ENCODE data around the gene ADAMTS17.

The ADAMTS17 gene

DNA sequence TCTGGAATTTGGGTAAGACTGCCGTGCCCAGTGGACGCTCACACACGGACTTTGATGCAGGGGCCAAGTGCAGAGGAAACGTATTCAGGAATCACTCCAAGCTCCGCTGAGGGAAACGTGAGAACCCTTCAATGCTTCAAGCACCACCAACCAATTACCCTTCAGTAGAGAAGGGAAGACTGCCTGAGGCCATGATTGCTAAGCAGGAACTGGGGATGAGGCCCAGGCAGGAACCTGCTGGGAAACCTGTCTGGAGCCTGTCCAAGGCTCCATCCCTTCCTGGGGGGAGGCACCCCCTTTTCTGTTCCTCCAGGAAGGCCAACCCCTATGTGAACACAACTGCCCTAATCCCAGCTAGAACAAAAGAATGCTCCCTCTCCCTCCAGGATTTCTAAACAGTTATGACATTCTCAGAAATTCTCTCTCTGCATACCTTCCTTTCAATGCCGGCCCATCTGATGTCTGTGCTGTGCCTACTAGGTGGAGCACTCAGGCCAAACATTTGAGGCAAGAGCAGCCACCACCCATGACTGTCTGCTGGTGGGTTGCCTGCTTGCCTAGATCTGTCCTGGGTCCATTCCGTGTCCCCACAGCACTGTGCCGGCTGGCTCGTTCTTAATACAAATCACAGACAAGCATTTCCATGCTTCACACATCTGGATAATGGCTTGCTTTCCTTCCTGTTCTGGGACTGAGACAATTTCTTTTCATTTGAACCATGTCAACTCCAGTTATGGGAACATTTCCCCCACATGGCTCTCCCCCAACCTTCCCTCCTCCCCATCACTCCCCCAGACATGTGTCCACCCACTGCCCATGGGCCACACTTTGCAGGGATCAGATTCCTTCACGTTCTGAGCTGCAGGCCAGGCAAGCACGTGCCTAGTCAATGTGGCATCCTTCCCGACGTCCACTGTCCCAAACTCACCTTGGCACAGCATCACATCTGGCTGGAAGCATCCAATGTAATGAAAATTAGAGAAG lies 149.4 kb downstream of the ADAMTS17 start:
- DNase-seq: no peak

DNA sequence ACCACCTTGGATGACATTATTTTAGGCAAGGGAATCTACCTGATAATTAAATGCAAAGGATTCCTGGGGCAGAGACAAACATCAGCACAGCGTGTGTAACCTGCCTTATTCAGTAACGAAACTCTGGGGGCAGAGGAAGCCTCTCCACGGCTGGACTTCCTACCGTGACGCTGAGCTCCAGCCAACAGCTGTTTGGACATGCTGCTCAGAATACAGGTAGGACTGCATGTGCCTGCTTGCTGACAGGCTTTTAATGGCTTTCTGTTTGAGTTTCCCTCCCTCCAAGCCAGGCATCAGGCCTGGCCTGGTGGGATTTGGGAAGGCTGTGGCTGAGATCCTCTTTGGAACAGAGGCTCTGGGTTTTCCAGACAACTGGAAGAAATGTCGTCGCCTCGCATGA lies 150.6 kb downstream of the ADAMTS17 start:
- no peak for DNase-seq

DNA sequence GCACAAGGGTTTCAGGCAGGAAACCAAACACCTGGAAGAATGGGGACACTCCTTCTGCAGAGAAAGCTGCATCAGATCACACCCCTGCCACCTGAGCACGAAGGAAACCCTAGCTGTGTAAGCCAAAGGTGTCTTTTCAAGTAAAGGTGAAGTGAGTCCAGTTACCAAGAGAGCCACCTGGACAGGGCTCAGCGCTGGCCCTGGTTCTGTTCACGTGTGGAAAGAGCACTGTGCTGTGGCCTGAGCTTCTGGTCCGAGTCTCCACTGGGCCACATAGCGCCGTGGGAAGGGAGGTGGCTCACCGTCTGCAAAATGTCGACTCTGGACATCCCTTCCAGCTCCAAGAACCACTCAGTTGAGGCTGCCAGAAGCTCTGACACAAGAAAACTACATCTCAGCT lies 151.1 kb downstream of the ADAMTS17 start:
- no peak for DNase-seq

DNA sequence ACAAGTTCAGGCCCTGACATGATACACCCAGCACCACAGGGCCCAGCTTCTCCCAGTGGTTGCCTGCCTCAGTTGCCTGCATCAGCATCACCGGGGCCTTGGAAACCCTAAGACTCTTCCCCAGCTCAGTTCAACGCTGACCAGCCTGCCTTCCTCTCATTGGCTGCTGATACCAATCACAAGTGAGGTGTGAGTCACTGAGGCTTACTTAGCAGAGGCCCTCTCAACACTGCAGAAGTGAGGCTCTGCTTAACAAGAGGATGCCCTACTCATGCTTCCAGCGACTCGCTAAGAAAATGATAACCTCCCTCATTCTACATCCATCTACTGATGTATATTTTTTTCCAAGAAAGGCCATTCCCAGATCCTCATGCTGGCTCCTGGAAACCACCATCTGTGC lies 151.9 kb downstream of the ADAMTS17 start:
- no peak for DNase-seq

DNA sequence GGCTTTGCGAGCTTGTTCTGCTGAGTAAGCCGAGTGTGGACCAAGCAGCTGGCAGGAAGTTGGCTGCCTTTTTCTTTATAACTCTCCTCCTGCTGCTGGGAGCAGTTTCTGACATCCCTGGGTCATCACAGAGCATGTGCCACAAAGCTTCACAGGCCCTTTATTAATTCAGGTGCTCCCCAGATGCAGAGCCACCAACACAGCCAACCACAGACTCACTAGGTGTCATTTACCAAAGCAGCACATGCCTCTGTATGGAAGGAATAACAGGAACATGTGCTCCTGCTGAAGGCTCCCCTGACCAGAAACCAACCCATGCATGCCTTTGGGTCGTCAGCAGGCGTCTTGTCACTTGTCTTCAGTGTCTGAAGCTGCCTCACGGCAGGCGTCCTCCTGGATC lies 152.5 kb downstream of the ADAMTS17 start:
- DNase-seq: no peak

DNA sequence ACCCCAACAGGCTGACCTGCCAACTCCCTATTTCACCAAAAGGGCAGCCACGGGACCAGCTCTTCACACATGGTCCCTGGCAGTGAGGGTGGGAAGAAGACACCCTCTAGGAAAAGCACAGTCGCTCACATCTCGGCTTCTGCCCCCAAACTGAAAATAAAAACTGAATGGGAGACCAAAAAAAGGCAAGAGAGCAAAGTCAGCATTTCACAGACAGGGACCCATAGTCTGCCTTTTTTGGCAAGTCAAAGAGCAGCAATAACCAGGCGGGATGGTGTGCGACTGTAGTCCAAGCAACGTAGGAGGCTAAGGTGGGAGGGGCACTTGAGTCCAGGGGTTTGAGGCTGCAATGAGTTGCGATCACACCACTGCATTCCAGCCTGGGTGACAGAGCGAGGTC lies 154.1 kb downstream of the ADAMTS17 start:
- no peak for DNase-seq

DNA sequence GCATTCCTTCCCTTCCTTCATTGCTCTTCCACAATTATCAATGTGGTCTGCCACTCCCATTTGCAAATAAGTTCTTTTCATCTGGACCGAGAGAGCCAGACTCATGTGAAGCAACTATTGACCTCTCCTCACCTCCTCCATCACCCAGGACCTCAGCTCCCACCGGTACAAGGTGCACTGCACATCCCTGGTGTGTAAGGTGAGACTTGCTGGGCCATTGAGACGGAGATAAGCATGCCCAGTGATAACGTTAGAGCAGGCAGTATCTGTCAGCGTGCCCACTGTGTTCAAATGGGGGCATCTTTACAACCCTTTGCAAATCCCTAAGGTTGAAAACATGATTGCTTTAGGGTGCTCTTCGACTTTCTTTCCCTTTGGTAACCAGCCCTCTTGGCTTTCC lies 154.8 kb downstream of the ADAMTS17 start:
- no peak for DNase-seq

DNA sequence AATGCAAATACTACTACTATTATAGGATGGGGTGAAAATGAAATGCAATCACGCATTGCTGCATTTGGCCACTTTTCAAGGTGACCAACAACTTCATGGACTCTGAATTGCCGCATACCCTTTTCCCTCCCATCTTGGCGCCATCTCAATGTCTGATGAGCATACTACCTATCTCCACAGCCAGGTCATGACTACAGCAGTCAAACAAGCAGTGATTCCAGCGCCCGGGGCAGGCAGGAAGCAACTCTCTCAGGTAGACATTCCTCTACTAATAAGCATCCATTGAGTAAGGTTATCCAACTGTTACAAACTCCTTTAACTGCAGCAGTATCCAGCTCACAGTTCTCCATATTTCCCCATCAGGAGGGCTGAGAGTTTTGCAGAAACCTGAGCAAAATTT lies 155.4 kb downstream of the ADAMTS17 start:
- no peak for DNase-seq

DNA sequence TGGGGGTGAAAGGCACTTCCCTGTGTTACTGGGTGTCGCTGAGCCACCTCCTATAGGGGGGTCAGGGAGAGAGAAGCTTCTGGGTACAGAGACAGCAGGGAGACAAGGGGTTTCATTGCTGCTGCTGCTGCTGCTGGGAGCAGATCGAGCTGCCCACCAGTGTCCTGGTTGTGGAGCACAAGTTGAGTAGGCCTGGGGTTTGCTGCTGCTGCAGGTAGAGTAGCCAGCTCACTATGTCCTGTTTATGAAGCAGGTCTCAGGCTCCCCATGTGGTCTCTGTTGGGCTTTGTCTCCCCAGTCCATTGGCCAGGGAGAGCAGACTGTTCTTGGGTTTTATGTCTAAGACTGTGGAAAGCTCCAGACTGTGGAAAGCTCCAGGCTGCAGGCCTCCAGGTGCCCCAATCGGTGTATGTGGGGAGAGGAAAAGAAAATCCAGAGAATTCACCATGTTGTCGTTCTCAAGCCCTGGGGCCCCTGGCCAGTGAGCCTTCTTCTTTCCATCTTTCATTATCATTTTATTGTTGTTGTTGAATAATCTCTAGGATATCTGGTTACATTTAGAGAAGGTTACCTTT lies 157.8 kb downstream of the ADAMTS17 start:
- DNase-seq: no peak

DNA sequence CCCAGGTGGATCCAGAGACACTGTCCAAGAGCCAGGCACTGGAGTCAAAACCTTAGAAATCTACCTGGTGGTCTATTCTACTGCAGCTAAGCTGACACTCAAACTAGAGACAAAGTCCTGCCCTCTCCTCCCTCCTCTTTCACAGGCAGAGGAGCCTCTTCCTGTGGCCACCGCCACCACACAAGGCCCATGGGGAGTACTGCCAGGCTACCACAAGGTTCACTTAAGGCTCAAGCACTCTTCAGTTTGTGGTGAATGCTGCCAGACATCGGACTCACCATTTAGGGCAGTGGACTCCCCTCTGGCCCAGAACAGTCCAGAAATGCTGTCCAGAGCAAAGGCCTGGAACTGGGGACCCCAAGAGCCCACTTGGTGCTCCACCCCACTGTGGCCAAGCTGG lies 160.9 kb downstream of the ADAMTS17 start:
- no peak for DNase-seq

DNA sequence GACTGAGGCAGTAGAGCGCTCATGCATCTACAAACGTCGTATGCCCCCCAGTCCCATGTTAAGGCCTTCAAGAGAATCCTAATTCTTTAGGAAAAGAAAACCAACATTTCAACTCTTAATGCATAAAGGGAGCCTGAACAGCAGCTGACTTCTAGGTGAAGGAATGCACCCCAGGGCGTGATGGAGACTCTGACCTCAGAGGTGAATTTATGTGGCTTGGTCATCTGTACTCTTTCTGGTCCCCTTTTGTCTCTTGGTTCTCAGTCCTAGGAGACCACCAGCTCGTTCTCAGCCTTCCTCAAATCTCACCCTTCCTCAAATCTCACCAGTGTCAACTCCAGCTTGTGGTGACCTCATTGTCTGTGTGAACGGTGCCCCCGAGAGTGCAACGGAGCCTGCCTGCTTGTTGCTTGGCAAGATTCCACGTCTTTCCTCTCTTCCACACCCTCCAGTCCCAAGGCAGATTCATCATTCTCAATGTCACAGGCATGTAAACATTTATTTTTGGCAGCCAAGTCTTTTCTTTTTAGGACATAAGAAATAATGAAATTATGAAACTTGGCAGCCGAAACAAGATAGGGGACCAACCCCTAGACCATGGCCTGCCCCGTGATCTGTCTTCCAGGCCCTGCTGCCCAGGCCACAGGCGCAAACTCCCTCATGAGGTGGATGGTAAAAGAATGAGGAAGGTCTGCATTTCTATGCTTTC lies 166.2 kb downstream of the ADAMTS17 start:
- no peak for DNase-seq

DNA sequence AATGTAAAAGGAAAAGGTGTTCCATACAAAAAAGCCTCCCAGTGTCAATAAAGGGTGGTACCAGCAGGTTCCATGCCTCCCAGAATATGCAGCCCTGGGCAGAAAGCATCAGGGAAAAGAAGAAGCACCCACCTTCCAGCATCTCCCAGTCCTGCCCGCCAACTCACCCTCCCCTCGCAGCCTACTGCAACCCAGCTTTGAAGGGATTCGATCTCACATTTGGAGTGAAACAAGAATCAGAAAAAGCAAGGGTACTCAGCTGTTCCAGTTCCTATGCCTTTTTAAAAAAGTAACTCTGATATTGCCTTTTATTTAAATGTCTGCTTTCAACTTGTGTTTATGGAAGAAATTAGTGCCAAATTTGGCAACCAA lies 166.9 kb downstream of the ADAMTS17 start:
- no peak for DNase-seq

DNA sequence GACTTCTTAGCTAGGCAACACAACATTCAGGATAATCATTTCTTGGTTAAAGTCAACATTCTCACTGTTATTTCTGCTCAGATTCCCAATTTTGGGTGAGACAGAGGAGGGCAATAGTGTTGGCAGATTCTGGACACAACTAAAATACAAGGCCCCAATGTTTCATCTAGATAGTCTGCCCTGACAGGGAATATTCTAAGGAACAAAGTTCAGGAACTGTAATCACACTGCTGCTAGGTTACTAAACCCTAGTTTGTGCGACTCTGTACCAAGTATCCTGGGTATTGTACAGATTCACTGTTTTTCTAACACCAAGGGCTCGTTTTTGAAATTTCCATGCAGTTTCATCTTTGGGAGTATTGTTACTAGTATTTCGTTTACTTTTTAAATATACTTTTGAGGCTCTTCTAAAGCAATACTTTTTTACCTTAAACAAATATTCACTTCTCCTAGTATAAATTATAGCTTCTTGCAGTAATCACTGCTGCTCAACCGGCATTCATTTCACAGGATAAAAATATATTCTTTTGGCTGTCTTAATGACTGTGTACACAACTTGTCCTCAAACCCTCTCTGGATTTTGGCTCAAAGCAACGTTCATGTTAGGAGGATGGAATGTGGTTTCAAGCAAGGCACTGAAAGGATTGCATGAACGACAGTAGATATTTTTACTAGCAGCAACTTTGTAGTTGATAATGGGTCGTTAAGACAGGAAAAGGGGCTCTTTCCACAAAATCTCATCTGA lies 167.4 kb downstream of the ADAMTS17 start:
- no peak for DNase-seq

DNA sequence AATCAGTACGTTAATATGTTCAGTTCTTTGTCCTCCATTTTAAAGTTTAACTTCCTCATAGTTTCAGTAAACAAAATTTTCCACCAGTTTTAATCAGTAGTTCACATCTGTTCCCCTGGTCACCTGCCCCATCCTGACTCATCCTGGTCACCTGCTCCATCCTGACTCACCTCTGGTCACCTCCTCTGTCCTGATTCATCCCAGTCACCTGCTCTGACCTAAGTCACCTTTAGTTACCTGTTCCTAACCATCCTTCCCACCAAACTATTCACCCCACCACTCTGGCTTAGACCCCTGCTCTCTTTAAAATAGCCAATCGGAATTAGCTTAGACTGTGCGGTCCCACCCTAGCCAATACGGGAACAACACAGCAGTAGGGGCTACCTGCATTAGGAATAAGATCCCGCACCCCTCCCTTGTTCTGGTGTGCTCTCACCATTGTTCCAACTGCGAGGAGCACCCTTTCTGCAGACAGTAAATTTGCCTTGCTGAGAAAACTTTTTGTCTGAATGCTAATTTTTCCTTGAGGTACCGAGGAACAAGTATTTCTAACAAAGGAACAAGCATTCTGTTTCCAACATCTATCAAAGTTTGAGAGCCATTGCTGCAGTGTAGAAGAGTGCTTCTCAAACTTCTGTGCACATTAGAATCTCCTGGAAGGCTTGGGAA lies 169.3 kb downstream of the ADAMTS17 start:
- no peak for DNase-seq

DNA sequence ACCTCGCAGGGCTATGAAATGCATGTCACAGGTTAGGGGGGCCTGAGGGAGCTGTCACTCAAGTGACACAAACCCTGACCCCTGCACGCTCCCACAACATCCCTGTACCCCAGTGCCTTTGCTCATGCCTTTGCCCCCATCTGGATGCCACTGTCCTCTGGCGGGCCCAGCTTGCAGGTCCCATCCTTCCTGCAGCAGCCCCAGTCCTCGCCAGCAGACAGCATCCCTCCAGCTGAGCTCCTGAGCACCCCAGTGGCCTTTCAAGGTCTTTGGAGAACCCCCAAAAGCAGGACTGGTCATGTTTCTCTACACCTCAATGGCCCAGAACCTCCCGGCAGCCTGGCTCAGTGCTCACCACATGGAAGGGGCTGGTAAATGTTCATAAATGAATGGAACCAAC lies 170.4 kb downstream of the ADAMTS17 start:
- no peak for DNase-seq

DNA sequence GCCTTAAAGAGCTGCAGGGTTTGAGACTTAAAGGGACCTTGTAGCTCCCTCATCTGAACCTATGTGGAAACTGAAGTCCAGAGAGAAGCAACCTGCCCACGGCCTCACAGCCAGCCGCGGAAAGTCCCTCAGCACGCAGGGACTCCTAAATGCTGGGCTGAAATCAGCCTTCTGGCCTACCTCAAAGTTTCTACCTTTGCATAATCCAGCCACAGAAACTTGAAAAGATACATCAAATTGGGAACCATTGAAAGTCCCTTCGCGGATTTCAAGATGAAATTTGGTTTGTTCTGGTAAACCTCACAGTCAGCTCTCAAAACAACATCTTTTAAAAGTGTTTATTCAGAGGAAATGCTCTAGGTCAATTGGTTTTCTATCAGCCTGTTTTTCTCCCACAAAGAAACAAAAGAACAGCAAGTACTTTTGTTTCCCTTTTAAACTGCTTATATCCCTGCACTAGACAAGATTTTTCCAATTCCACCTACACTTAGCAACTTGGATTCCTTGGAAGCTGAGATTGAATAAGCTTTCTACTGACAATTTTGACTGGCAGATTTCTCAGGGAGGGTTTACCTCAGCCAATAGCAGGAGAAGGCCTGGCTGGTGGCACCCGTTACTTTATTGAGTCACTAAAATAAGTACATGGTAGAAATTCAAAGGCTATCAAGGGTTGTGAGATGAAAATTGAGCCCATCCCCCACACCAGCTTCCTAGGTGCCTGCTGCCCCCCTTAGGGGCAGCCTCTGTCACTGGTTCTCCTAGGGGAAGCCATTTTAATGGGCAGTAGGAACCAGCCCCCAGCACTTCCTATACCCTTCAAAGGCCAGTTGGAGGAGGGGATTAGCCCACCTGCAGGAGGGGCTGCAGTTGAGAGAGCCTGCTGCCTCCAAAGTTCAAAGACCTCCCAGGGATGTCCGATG lies 171.2 kb downstream of the ADAMTS17 start:
- DNase-seq: no peak

DNA sequence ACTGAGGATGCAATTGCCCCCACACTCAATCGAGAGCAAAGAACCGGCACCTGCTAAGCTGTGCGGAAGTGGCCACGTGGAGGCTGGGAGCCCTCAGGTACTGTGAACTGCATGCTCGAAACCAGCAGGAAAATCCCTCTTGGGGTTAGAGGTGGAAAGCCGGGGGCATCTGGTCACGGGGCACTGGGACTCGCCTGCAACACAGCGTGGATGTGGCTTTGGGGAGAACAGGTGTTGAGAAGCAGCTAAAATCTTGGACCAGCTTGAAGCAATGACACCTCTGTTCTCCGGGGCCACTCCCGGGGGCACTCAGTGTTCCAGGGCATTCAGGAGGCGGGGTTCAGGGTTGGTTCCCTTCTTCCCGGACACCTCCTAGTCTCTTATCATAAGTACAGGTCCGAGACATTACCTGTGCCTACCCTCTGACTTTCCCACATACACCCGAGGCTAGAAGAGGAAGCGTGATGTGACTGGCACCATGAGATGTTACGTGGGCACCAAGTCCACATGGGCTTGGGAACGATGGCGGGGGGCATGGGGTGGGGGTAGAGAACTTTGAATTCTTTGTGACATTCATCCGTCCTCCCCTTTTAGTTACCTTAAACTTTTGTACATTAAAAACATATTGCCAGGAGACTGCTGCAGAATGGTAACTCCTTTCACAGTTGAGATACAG lies 172.0 kb downstream of the ADAMTS17 start:
- DNase-seq: no peak

DNA sequence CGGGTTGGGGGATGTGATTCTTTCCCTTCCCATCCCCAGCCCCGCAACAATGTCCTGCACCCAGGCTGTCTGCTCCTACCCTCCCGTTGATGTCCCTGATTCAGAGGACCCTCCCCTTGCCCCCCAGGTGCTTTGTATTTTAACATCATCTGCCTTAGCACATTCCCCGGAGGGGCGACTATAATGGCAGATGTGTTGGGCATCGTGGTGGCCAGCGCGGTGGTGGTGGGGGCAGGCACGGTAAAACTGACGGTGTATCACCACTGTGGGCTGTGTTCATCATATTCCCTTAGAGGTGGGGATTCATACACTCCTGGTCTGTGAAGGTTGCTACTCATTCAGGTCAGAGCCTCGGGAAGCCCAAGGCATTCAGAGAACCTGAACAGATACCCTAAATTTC lies 173.0 kb downstream of the ADAMTS17 start:
- DNase-seq: no peak

DNA sequence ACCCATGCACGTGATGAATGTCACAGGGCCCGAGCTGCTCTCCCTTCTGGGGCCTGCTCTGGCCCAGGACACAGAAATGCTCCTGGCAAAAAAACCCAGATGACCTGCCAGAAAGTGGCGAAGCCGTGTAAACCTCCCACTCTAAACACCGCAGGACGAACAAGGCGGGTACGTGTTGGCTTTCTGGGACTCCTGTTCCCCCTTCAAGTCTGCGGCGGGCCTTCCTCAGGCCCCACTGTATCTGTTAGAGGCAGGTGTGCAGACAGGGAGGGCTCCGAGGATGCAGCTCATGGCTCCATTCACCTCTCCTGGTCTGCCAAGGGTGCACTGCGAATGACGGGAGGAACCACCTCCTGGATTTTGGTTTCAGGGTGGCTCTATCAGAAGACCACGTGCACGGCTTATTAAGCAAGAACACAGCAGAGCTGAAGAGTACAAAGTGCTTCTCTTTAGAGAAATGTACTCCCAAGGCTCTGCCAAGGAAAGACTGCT lies 173.8 kb downstream of the ADAMTS17 start:
- no peak for DNase-seq

DNA sequence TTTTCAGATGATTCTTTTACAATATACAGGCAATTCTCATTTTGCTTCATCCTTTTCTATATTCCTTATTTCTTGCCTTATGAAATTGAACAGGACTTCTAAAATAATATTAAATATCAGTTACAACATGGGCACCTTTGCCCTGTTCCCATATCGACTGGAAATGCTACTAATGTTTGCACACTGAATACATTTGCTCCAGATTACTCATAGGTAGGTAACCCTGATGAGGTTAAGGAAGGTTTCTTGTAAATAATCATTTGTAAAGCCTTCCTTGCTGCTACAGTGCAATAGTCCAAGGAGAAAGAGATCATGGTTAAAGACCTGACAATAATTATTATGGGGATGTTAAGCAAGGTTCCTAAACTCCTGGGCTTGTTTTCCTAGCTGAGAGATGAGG lies 175.5 kb downstream of the ADAMTS17 start:
- no peak for DNase-seq

DNA sequence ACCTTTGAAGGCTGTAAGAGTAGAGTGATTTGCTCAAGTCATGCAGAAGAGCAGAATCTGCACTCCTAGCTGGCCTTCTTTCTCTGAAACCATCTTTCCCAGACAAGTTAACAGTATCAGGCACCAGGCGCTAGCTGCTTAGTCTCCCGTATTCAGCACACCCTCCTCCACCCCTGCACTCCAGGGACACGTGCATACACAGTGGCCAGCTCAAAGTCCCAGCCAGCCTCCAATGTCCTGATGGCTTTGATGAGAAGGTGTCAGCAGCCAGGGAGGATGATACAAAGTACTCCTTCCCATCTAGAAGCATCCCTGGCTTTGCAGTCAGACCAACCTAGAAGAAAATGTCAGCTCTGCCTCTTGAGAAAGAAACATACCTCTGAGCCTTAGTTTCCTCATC lies 177.8 kb downstream of the ADAMTS17 start:
- no peak for DNase-seq

Measured in CD4-positive, alpha-beta T cell treated with Interleukin-1 beta for 1 hour (primary cell).